A549 (cell line): ENCODE measurements around the gene UNC13C. TPM values are rescaled to one million over a fixed set of nuclear protein-coding genes. Genes with fewer than 3 reads are reported as not detected.

ENCODE experiments used
- ATAC-seq, 2 experiments: fragments of 200-7000 bp in 1 of 2; fragments of >200 bp in 1 of 2; cut with Nextera tagmentation in 1 of 2; cut with Tn5 transposase in 1 of 2; 3 replicates each; pipeline versions ENCODE4 v1.8.0 to v1.9.1; 2018 to 2020; ENCODE audit warnings: mild to moderate bottlenecking in 1 of 2, moderate library complexity in 1 of 2
- CTCF ChIA-PET: fragments of 300-600 bp; sonication (Branson Sonifier 250); formaldehyde crosslinking; extraction: SDS; loops from one replicate; lab custom pipeline; 2021; ENCODE audit warnings: antibody characterized with exemption, inconsistent platforms; lab: Yijun Ruan, JAX
- POLR2A ChIA-PET: fragments of 350-600 bp; formaldehyde crosslinking; extraction: SDS; loops from one replicate; lab custom pipeline; 2021; ENCODE audit warnings: antibody characterized with exemption, inconsistent platforms; lab: Yijun Ruan, JAX
- DNase-seq, 2 experiments: peaks; one replicate each; pipeline versions ENCODE4 v3.0.0 to v3.0.0-alpha.2; 2011 to 2016; ENCODE audit warnings: low read depth in 1 of 2, low spot score in 1 of 2
- FAIRE-seq: peaks from 2 replicates; lab custom pipeline; 2011; peaks lifted over from hg19 to GRCh38; lab: Jason Lieb, UNC
- H3K27ac ChIP-seq, 2 experiments: fragments of >200 bp; sonication (Bioruptor Twin); formaldehyde crosslinking; 3 replicates each; pipeline ENCODE4 v1.5.1; 2016 to 2017
- H3K4me1 ChIP-seq: fragments of >200 bp; sonication (Bioruptor Twin); formaldehyde crosslinking; 3 replicates; pipeline ENCODE4 v1.6.1; 2016
- H3K4me2 ChIP-seq: fragments of >200 bp; sonication (Bioruptor Twin); formaldehyde crosslinking; 3 replicates; pipeline ENCODE4 v1.6.1; 2016
- H3K4me3 ChIP-seq: fragments of >200 bp; sonication (Bioruptor Twin); formaldehyde crosslinking; 3 replicates; pipeline ENCODE4 v1.5.1; 2016
- H3K9me3 ChIP-seq: fragments of >200 bp; sonication (Bioruptor Twin); formaldehyde crosslinking; 3 replicates; pipeline ENCODE4 v1.6.1; 2016
- CBX2 ChIP-seq: fragments of 200-600 bp; sonication (generic); IDR thresholded peaks from 2 replicates; pipeline ENCODE4 v1.6.1; 2016; ENCODE audit warnings: low read depth, mild to moderate bottlenecking, borderline replicate concordance
- CHD4 ChIP-seq: fragments of 200-600 bp; sonication (generic); IDR thresholded peaks from 2 replicates; pipeline ENCODE4 v1.6.1; 2016; ENCODE audit warnings: antibody characterized with exemption, mild to moderate bottlenecking, borderline replicate concordance
- EHMT2 ChIP-seq: fragments of 200-600 bp; sonication (generic); IDR thresholded peaks from 2 replicates; pipeline ENCODE4 v1.6.1; 2016; ENCODE audit warnings: antibody characterized with exemption, low read depth, mild to moderate bottlenecking, moderate library complexity
- EP300 ChIP-seq, 2 experiments: fragments of >200 bp; sonication (Bioruptor Twin); formaldehyde crosslinking; IDR thresholded peaks; 2 replicates in 1 of 2; 3 replicates in 1 of 2; pipeline ENCODE4 v1.6.1; 2016 to 2017
- FOSL2 ChIP-seq, 2 experiments: fragments of 450-650 bp in 1 of 2; fragments of >200 bp in 1 of 2; sonication (Bioruptor Twin) in 1 of 2; formaldehyde crosslinking; IDR thresholded peaks; 2 replicates each; pipeline versions ENCODE4 v1.5.0 to v1.6.1; 2016 to 2020; ENCODE audit warnings: mild to moderate bottlenecking in 1 of 2, moderate library complexity in 1 of 2
- FOXS1 ChIP-seq: fragments of 250-450 bp; sonication (Bioruptor Pico); IDR thresholded peaks from 2 replicates; pipeline ENCODE4 v1.5.0; 2020; ENCODE audit warnings: mild to moderate bottlenecking, moderate library complexity
- GATA3 ChIP-seq: IDR thresholded peaks from 2 replicates; pipeline ENCODE4 v1.6.1; 2012; ENCODE audit warnings: borderline replicate concordance
- HEYL ChIP-seq: fragments of 250-450 bp; sonication (Bioruptor Pico); IDR thresholded peaks from 2 replicates; pipeline ENCODE4 v1.8.0; 2021; ENCODE audit warnings: mild to moderate bottlenecking, moderate library complexity
- JUN ChIP-seq, 2 experiments: fragments of >200 bp; sonication (Bioruptor Twin); formaldehyde crosslinking; IDR thresholded peaks; 2 replicates in 1 of 2; 3 replicates in 1 of 2; pipeline ENCODE4 v1.6.1; 2016 to 2017
- JUNB ChIP-seq: fragments of >200 bp; sonication (Bioruptor Twin); formaldehyde crosslinking; IDR thresholded peaks from 2 replicates; pipeline ENCODE4 v1.6.1; 2016
- KDM1A ChIP-seq: fragments of 200-600 bp; sonication (generic); IDR thresholded peaks from 2 replicates; pipeline ENCODE4 v1.6.1; 2016; ENCODE audit warnings: low read depth, mild to moderate bottlenecking
- POLR2A ChIP-seq: IDR thresholded peaks from 2 replicates; pipeline ENCODE4 v1.6.1; 2012; ENCODE audit warnings: mild to moderate bottlenecking, low read length
- POLR2AphosphoS2 ChIP-seq: conservative IDR thresholded peaks from 2 replicates; pipeline ENCODE4 v1.6.1; 2012; ENCODE audit warnings: low read length, improper control_type of control experiment, inconsistent platforms
- TFCP2L1 ChIP-seq: fragments of 250-450 bp; sonication (Bioruptor Pico); IDR thresholded peaks from 2 replicates; pipeline ENCODE4 v1.5.0; 2021; ENCODE audit warnings: mild to moderate bottlenecking
- ZC3H11A ChIP-seq: fragments of 450-650 bp; IDR thresholded peaks from 2 replicates; pipeline ENCODE4 v1.6.1; 2014; ENCODE audit warnings: antibody characterized with exemption, mild to moderate bottlenecking
- ZFP36 ChIP-seq: fragments of 450-650 bp; IDR thresholded peaks from 2 replicates; pipeline ENCODE4 v1.6.1; 2014; ENCODE audit warnings: borderline replicate concordance; ENCODE audit not compliant: partially characterized antibody
- ZNF302 ChIP-seq: fragments of 250-450 bp; sonication (Bioruptor Pico); IDR thresholded peaks from 2 replicates; pipeline ENCODE4 v1.9.0; 2021; ENCODE audit warnings: inconsistent platforms, mild to moderate bottlenecking, moderate library complexity
- ZSCAN20 ChIP-seq: fragments of 250-450 bp; sonication (Bioruptor Pico); IDR thresholded peaks from 2 replicates; pipeline ENCODE4 v1.8.0; 2022; ENCODE audit warnings: mild to moderate bottlenecking, moderate library complexity
- WGBS: methylation state at CpG from one replicate; pipeline ENCODE4 v1.1.6; 2017; ENCODE audit errors: missing lambda C conversion rate; 5-methylcytosine and 5-hydroxymethylcytosine counted together
- polyA plus RNA-seq, 4 experiments: library from polyadenylated mRNA; depleted of rRNA in 3 of 4; stranded (reverse); fragments of >200 nt; fragmentation: RNase III in 1 of 4; extraction: RNeasy Plus Mini Kit Qiagen cat#74134 plus additional on column Dnase treatment in 1 of 4; gene quantifications; 2 replicates in 3 of 4; 3 replicates in 1 of 4; pipeline ENCODE4 v1.2.3, GENCODE V29; 2011 to 2017
- TF ChIP-seq, protein P1 (sequence below): fragments of >200 bp; sonication (Bioruptor Twin); formaldehyde crosslinking; IDR thresholded peaks from 3 replicates; pipeline ENCODE4 v1.5.1; 2016
- TF ChIP-seq, protein P2 (sequence below): IDR thresholded peaks from 2 replicates; pipeline ENCODE4 v1.6.1; 2012; ENCODE audit warnings: low read depth, borderline replicate concordance
- TF ChIP-seq, protein P3 (sequence below): fragments of >200 bp; sonication (Bioruptor Twin); formaldehyde crosslinking; IDR thresholded peaks from 2 replicates; pipeline ENCODE4 v1.6.1; 2016
- TF ChIP-seq, protein P4 (sequence below): fragments of 200-600 bp; sonication (generic); IDR thresholded peaks from 2 replicates; pipeline ENCODE4 v1.6.1; 2016; ENCODE audit warnings: antibody characterized with exemption, mild to moderate bottlenecking, moderate library complexity
- TF ChIP-seq, protein P5 (sequence below): IDR thresholded peaks from 2 replicates; pipeline ENCODE4 v1.6.1; 2012
- TF ChIP-seq, protein P6 (sequence below): IDR thresholded peaks from 2 replicates; pipeline ENCODE4 v1.6.1; 2012

The UNC13C gene
- polyA plus RNA-seq, 2 of the 4 experiments (the other 2 are of a cell fraction), result 0.01 to 0.04 TPM

DNA sequence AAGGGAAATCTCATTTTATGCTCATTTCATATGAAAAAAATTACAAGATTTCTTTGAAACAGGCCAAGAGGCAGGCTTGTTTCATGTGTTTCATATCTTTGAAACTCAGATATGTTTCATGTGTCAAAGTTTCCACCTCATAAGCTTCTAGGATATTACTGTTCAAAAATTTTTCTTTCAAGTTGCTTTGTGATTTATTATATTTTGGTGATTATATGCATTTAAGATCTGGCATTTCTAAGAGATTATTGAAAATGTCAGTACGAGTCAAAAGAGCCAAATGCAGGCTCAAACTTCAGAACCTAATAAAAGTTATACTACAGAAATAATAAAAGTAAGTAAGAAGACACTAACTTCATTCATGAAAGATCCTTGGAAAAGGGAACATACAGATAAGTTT lies 590.1 kb downstream of the UNC13C start:
- DNase-seq (no peak), FAIRE-seq (no peak), ATAC-seq (no peak)
- Histone ChIP-seq H3K27ac (no peak overlapping the region), H3K9me3 (no peaks in the 10 kb centered on the region), H3K4me1 (no peaks in the 10 kb centered on the region), H3K4me2 (no peak overlapping the region), H3K4me3 (no peak overlapping the region)
- WGBS, result 6% methylated on average over 1 of the region's 1 CpG
- TF ChIP-seq, protein P1, sequence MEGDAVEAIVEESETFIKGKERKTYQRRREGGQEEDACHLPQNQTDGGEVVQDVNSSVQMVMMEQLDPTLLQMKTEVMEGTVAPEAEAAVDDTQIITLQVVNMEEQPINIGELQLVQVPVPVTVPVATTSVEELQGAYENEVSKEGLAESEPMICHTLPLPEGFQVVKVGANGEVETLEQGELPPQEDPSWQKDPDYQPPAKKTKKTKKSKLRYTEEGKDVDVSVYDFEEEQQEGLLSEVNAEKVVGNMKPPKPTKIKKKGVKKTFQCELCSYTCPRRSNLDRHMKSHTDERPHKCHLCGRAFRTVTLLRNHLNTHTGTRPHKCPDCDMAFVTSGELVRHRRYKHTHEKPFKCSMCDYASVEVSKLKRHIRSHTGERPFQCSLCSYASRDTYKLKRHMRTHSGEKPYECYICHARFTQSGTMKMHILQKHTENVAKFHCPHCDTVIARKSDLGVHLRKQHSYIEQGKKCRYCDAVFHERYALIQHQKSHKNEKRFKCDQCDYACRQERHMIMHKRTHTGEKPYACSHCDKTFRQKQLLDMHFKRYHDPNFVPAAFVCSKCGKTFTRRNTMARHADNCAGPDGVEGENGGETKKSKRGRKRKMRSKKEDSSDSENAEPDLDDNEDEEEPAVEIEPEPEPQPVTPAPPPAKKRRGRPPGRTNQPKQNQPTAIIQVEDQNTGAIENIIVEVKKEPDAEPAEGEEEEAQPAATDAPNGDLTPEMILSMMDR, result no peak
- TF ChIP-seq, protein P2, sequence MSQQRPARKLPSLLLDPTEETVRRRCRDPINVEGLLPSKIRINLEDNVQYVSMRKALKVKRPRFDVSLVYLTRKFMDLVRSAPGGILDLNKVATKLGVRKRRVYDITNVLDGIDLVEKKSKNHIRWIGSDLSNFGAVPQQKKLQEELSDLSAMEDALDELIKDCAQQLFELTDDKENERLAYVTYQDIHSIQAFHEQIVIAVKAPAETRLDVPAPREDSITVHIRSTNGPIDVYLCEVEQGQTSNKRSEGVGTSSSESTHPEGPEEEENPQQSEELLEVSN, result no peak
- TF ChIP-seq, protein P3, sequence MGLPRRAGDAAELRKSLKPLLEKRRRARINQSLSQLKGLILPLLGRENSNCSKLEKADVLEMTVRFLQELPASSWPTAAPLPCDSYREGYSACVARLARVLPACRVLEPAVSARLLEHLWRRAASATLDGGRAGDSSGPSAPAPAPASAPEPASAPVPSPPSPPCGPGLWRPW, result no peak
- TF ChIP-seq, protein P4, sequence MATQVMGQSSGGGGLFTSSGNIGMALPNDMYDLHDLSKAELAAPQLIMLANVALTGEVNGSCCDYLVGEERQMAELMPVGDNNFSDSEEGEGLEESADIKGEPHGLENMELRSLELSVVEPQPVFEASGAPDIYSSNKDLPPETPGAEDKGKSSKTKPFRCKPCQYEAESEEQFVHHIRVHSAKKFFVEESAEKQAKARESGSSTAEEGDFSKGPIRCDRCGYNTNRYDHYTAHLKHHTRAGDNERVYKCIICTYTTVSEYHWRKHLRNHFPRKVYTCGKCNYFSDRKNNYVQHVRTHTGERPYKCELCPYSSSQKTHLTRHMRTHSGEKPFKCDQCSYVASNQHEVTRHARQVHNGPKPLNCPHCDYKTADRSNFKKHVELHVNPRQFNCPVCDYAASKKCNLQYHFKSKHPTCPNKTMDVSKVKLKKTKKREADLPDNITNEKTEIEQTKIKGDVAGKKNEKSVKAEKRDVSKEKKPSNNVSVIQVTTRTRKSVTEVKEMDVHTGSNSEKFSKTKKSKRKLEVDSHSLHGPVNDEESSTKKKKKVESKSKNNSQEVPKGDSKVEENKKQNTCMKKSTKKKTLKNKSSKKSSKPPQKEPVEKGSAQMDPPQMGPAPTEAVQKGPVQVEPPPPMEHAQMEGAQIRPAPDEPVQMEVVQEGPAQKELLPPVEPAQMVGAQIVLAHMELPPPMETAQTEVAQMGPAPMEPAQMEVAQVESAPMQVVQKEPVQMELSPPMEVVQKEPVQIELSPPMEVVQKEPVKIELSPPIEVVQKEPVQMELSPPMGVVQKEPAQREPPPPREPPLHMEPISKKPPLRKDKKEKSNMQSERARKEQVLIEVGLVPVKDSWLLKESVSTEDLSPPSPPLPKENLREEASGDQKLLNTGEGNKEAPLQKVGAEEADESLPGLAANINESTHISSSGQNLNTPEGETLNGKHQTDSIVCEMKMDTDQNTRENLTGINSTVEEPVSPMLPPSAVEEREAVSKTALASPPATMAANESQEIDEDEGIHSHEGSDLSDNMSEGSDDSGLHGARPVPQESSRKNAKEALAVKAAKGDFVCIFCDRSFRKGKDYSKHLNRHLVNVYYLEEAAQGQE, result no peak
- TF ChIP-seq ZFP36, result no peak
- no peak for TF ChIP-seq TFCP2L1 (CRISPR knock-in tag)
- TF ChIP-seq, protein P5, sequence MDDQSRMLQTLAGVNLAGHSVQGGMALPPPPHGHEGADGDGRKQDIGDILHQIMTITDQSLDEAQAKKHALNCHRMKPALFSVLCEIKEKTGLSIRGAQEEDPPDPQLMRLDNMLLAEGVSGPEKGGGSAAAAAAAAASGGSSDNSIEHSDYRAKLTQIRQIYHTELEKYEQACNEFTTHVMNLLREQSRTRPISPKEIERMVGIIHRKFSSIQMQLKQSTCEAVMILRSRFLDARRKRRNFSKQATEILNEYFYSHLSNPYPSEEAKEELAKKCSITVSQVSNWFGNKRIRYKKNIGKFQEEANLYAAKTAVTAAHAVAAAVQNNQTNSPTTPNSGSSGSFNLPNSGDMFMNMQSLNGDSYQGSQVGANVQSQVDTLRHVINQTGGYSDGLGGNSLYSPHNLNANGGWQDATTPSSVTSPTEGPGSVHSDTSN, result no peak
- no peak for TF ChIP-seq CBX2
- no peak for TF ChIP-seq GATA3
- TF ChIP-seq POLR2AphosphoS2, result no peak
- no peak for TF ChIP-seq FOSL2 (IDR thresholded peaks at IDR 0.05)
- no peak for TF ChIP-seq FOSL2 (CRISPR knock-in tag; IDR thresholded peaks at IDR 0.05)
- TF ChIP-seq KDM1A, result no peak
- TF ChIP-seq JUN (IDR thresholded peaks at IDR 0.05), result no peak
- no peak for TF ChIP-seq EP300 (IDR thresholded peaks at IDR 0.05)
- TF ChIP-seq POLR2A, result no peak
- TF ChIP-seq ZSCAN20 (CRISPR knock-in tag), result no peak
- CTCF ChIA-PET, result no interaction called here
- POLR2A ChIA-PET, result no interaction called here

DNA sequence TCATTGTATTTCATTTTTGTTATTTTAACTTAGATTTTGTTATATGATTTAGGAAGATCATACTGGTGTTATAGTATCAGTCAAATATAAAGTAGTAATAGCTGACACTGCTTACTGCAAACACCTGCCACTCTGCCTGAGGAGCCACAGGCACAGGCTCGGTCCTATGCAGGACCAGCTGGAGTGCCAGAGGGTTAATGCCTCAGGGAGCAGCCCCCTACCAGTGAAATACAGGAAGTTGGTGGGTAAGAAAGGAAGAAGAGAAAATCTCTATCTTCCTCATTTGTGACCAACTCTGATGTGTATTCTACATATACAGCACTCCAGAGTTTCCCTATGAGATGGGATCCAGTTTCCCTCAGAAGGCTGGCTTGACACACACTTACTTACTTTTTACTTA lies 593.3 kb downstream of the UNC13C start:
- H3K9me3 ChIP-seq, result no peaks in the 10 kb centered on the region
- no peak overlapping the region for H3K4me2 ChIP-seq
- FAIRE-seq, result no peak
- CTCF ChIA-PET, result interaction anchor here (1.3 kb wide), 1 partner anchor 10 kb away, joined by 4 read pairs; no protein-coding TSS in a partner anchor
- no peak overlapping the region for H3K27ac ChIP-seq
- TF ChIP-seq POLR2A (no peak), EHMT2 (no peak), FOXS1 (no peak), JUNB (no peak), JUN (IDR thresholded peaks at IDR 0.05) (no peak), HEYL (no peak), FOSL2 (IDR thresholded peaks at IDR 0.05) (no peak), FOSL2 (CRISPR knock-in tag; IDR thresholded peaks at IDR 0.05) (no peak), CHD4 (no peak), ZSCAN20 (CRISPR knock-in tag) (no peak), ZC3H11A (no peak), ZNF302 (CRISPR knock-in tag) (no peak)
- TF ChIP-seq, protein P6, sequence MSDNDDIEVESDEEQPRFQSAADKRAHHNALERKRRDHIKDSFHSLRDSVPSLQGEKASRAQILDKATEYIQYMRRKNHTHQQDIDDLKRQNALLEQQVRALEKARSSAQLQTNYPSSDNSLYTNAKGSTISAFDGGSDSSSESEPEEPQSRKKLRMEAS, result no peak
- H3K4me3 ChIP-seq, result no peak overlapping the region
- ATAC-seq, result no peak
- WGBS, result 0% methylated on average over 1 of the region's 1 CpG
- DNase-seq, result no peak
- POLR2A ChIA-PET, result no interaction called here
- H3K4me1 ChIP-seq, result no peaks in the 10 kb centered on the region
